Prostate gland (tissue), 2 donors: ENCODE results near the gene GSTK1.

Experiments used
- POLR2A ChIP-seq: fragments of 450-650 bp; IDR thresholded peaks from one replicate; pipeline ENCODE4 v1.6.1; 2016; ENCODE audit warnings: antibody characterized with exemption, mild to moderate bottlenecking
- POLR2AphosphoS5 ChIP-seq: sonication (generic); formaldehyde crosslinking; IDR thresholded peaks from one replicate; pipeline ENCODE4 v1.6.1; 2017; ENCODE audit warnings: antibody characterized with exemption
- TF ChIP-seq, protein P1 (sequence below), 4 experiments: fragments of 200-600 bp in 2 of 4; fragments of 450-650 bp in 2 of 4; sonication (generic) in 2 of 4; IDR thresholded peaks; 1 replicate in 3 of 4; 2 replicates in 1 of 4; pipeline ENCODE4 v1.5.1; 2016 to 2019; ENCODE audit warnings: antibody characterized with exemption in 4 of 4, mild to moderate bottlenecking in 2 of 4, moderate library complexity in 2 of 4

DNA sequence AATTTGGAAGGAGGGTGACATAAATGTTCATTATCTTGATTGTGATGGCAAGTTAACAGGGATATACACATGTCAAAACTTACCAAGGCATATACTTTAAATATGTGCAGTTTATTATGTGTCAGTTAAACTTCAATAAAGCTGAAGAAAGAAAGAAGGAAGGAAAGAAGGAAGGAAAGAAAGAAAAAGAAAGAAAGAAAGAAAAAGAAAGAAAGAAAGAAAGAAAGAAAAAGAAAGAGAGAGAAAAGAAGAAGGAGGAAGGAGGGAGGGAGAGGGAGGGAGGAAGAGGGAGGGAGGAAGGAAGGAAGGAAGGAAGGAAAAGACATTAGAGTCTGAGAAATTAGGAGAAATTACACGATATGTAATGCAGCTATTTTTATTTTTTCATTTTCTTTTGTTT is 15.9 kb upstream of the GSTK1 start:
- TF ChIP-seq, protein P1, sequence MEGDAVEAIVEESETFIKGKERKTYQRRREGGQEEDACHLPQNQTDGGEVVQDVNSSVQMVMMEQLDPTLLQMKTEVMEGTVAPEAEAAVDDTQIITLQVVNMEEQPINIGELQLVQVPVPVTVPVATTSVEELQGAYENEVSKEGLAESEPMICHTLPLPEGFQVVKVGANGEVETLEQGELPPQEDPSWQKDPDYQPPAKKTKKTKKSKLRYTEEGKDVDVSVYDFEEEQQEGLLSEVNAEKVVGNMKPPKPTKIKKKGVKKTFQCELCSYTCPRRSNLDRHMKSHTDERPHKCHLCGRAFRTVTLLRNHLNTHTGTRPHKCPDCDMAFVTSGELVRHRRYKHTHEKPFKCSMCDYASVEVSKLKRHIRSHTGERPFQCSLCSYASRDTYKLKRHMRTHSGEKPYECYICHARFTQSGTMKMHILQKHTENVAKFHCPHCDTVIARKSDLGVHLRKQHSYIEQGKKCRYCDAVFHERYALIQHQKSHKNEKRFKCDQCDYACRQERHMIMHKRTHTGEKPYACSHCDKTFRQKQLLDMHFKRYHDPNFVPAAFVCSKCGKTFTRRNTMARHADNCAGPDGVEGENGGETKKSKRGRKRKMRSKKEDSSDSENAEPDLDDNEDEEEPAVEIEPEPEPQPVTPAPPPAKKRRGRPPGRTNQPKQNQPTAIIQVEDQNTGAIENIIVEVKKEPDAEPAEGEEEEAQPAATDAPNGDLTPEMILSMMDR (IDR thresholded peaks at IDR 0.05): no peak
- TF ChIP-seq POLR2AphosphoS5 (no peak), POLR2A (no peak)
